HCT116 (cell line): ENCODE results near the gene RTL1. TPM values are rescaled to one million over a fixed set of nuclear protein-coding genes. Genes with fewer than 3 reads are reported as not detected.

ENCODE experiments used
- ATAC-seq: fragments of 200-7000 bp; cut with Tn5 transposase; 2 replicates; pipeline ENCODE4 v1.9.1; 2020; ENCODE audit warnings: mild to moderate bottlenecking, moderate library complexity
- BruUV-seq: library from RNA; stranded (reverse); fragments of 400-500 nt; replicated peaks from 2 replicates; lab custom pipeline; 2021; lab: Mats Ljungman, UMichigan
- CTCF ChIA-PET: fragments of 300-600 bp; sonication (Branson Sonifier 250); formaldehyde crosslinking; loops from one replicate; lab custom pipeline; 2021; ENCODE audit warnings: antibody characterized with exemption; lab: Charles Lee
- POLR2A ChIA-PET: fragments of 300-600, 350-600 bp; sonication (Branson Sonifier 250); formaldehyde crosslinking; loops from one replicate; lab custom pipeline; 2021; ENCODE audit warnings: antibody characterized with exemption; lab: Charles Lee
- RAD21 ChIA-PET, 2 experiments: fragments of 300-600 bp; sonication (Branson Sonifier 250); formaldehyde crosslinking; loops; one replicate each; lab custom pipeline; 2023; ENCODE audit warnings: low total read pairs in 2 of 2; ENCODE audit not compliant: uncharacterized antibody in 2 of 2, unreplicated experiment in 2 of 2, low non-redundant PET in 1 of 2; lab: Charles Lee
- DNase-seq: peaks from one replicate; pipeline ENCODE4 v3.0.0-alpha.2; 2010; ENCODE audit warnings: low read depth, low spot score
- H2AFZ ChIP-seq: fragments of 200-600 bp; shearing (Covaris generic), sonication (generic); 2 replicates; pipeline ENCODE4 v1.6.1; 2017; ENCODE audit warnings: low read depth, mixed run types, mixed read lengths, antibody characterized with exemption, low read length; ENCODE audit not compliant: poor library complexity, severe bottlenecking
- H3K27ac ChIP-seq: 2 replicates; pipeline ENCODE4 v1.5.1; 2012; ENCODE audit warnings: low read depth, low read length
- H3K27me3 ChIP-seq: fragments of 200-600 bp; sonication (generic); 2 replicates; pipeline ENCODE4 v1.6.1; 2016; ENCODE audit warnings: mixed run types, low read length, mixed read lengths; ENCODE audit not compliant: insufficient read depth
- H3K36me3 ChIP-seq, 2 experiments: fragments of 200-500 bp in 1 of 2; fragments of 200-600 bp in 1 of 2; sonication (Bioruptor generic) in 1 of 2; sonication (generic) in 1 of 2; 2 replicates each; pipeline versions ENCODE4 v1.5.1 to v1.6.1; 2014 to 2016; ENCODE audit warnings: low read length in 2 of 2, inconsistent platforms in 1 of 2, mixed read lengths in 1 of 2, mixed run types in 1 of 2; ENCODE audit not compliant: insufficient read depth in 2 of 2, control insufficient read depth in 1 of 2
- H3K4me1 ChIP-seq, 2 experiments: fragments of 200-600 bp in 1 of 2; sonication (generic) in 1 of 2; 2 replicates each; pipeline versions ENCODE4 v1.5.1 to v1.6.1; 2012 to 2017; ENCODE audit warnings: low read length in 2 of 2, inconsistent platforms in 1 of 2, mild to moderate bottlenecking in 1 of 2, mixed read lengths in 1 of 2, mixed run types in 1 of 2, moderate library complexity in 1 of 2; ENCODE audit not compliant: insufficient read depth in 2 of 2, control insufficient read depth in 1 of 2
- H3K4me2 ChIP-seq: fragments of 200-600 bp; sonication (generic); 2 replicates; pipeline ENCODE4 v1.6.1; 2017; ENCODE audit warnings: mixed run types, low read length, mixed read lengths
- H3K4me3 ChIP-seq, 2 experiments: fragments of 200-600 bp in 1 of 2; sonication (generic) in 1 of 2; replicated peaks in 1 of 2; 2 replicates each; pipeline ENCODE4 v1.5.1; 2011 to 2016; ENCODE audit warnings: low read length in 2 of 2, control low read depth in 1 of 2, low read depth in 1 of 2, mild to moderate bottlenecking in 1 of 2, mixed read lengths in 1 of 2, mixed run types in 1 of 2
- H3K79me2 ChIP-seq: fragments of 200-600 bp; sonication (generic); 2 replicates; pipeline ENCODE4 v1.6.1; 2017; ENCODE audit warnings: mild to moderate bottlenecking, mixed run types, low read length, moderate library complexity, mixed read lengths; ENCODE audit not compliant: insufficient read depth
- H3K9ac ChIP-seq: fragments of 200-600 bp; sonication (generic); 2 replicates; pipeline ENCODE4 v1.6.1; 2016; ENCODE audit warnings: low read length, mixed read lengths
- H3K9me2 ChIP-seq: fragments of 200-600 bp; sonication (generic), shearing (Covaris generic); 2 replicates; pipeline ENCODE4 v1.6.1; 2017; ENCODE audit warnings: mixed run types, mild to moderate bottlenecking, moderate library complexity; ENCODE audit not compliant: insufficient read depth
- H3K9me3 ChIP-seq, 2 experiments: fragments of 200-500 bp in 1 of 2; fragments of 200-600 bp in 1 of 2; sonication (Bioruptor generic) in 1 of 2; sonication (generic) in 1 of 2; 2 replicates each; pipeline ENCODE4 v1.6.1; 2014 to 2017; ENCODE audit warnings: low read length in 2 of 2, mixed read lengths in 2 of 2, inconsistent platforms in 1 of 2, low read depth in 1 of 2, mild to moderate bottlenecking in 1 of 2, mixed run types in 1 of 2, moderate library complexity in 1 of 2; ENCODE audit not compliant: control insufficient read depth in 1 of 2, insufficient read depth in 1 of 2
- H4K20me1 ChIP-seq: fragments of 200-600 bp; sonication (generic), shearing (Covaris generic); 2 replicates; pipeline ENCODE4 v1.6.1; 2017; ENCODE audit warnings: mixed run types, mild to moderate bottlenecking, moderate library complexity; ENCODE audit not compliant: insufficient read depth
- CBX3 ChIP-seq: IDR thresholded peaks from 2 replicates; pipeline ENCODE4 v1.6.1; 2012; ENCODE audit warnings: low read depth
- CEBPB ChIP-seq: IDR thresholded peaks from 2 replicates; pipeline ENCODE4 v1.6.1; 2012; ENCODE audit warnings: low read depth
- EGR1 ChIP-seq: IDR thresholded peaks from 2 replicates; pipeline ENCODE4 v1.6.1; 2012; ENCODE audit warnings: low read depth
- ELF1 ChIP-seq: IDR thresholded peaks from 2 replicates; pipeline ENCODE4 v1.6.1; 2012; ENCODE audit warnings: low read depth, borderline replicate concordance
- EZH2 ChIP-seq: fragments of 200-600 bp; sonication (generic); IDR thresholded peaks from 2 replicates; pipeline ENCODE4 v1.6.1; 2017; ENCODE audit warnings: antibody characterized with exemption, mixed run types
- EZH2phosphoT487 ChIP-seq: fragments of 200-600 bp; IDR thresholded peaks from 2 replicates; pipeline ENCODE4 v1.6.1; 2018; ENCODE audit warnings: antibody characterized with exemption, borderline replicate concordance
- FOSL1 ChIP-seq: IDR thresholded peaks from 2 replicates; pipeline ENCODE4 v1.6.1; 2012; ENCODE audit warnings: low read depth
- JUND ChIP-seq: IDR thresholded peaks from 2 replicates; pipeline ENCODE4 v1.6.1; 2012
- POLR2A ChIP-seq: IDR thresholded peaks from 2 replicates; pipeline ENCODE4 v1.7.0; 2011; ENCODE audit warnings: borderline replicate concordance; ENCODE audit not compliant: insufficient read depth, insufficient read length; ENCODE audit errors: extremely low read depth
- POLR2AphosphoS5 ChIP-seq: IDR thresholded peaks from 2 replicates; pipeline ENCODE4 v1.6.1; 2011; ENCODE audit warnings: mild to moderate bottlenecking, low read depth, low read length, moderate library complexity
- SIN3A ChIP-seq: IDR thresholded peaks from 2 replicates; pipeline ENCODE4 v1.6.1; 2012; ENCODE audit warnings: low read depth
- SP1 ChIP-seq: IDR thresholded peaks from 2 replicates; pipeline ENCODE4 v1.6.1; 2012; ENCODE audit warnings: low read depth
- SRF ChIP-seq: IDR thresholded peaks from 2 replicates; pipeline ENCODE4 v1.6.1; 2012; ENCODE audit warnings: low read depth
- TCF7L2 ChIP-seq: IDR thresholded peaks from 2 replicates; pipeline ENCODE4 v1.7.0; 2011; ENCODE audit warnings: borderline replicate concordance, inconsistent platforms; ENCODE audit not compliant: insufficient read depth, insufficient read length; ENCODE audit errors: extremely low read depth
- YY1 ChIP-seq: IDR thresholded peaks from 2 replicates; pipeline ENCODE4 v1.6.1; 2011; ENCODE audit warnings: low read length, low read depth, moderate library complexity, mild to moderate bottlenecking; ENCODE audit not compliant: insufficient replicate concordance; ENCODE audit errors: extremely low read depth
- ZFX ChIP-seq: fragments of 450-650 bp; IDR thresholded peaks from 2 replicates; pipeline ENCODE4 v1.6.1; 2017
- ZNF274 ChIP-seq: fragments of 200-500 bp; sonication (Bioruptor generic); IDR thresholded peaks from 2 replicates; pipeline ENCODE4 v1.6.1; 2014; ENCODE audit warnings: mild to moderate bottlenecking, low read depth, low read length, inconsistent platforms
- intact Hi-C: fragments of 100-400 bp; cut with micrococcal nuclease; formaldehyde crosslinking; loops from 2 replicates; pipeline ENCODE4 v1.10.0; 2022
- total RNA-seq: library from RNA; stranded (reverse); gene quantifications from one replicate; pipeline ENCODE4 v1.2.1, GENCODE V29; 2021; ENCODE audit not compliant: unreplicated experiment
- TF ChIP-seq, protein P1 (sequence below): IDR thresholded peaks from 2 replicates; pipeline ENCODE4 v1.6.1; 2011; ENCODE audit warnings: mild to moderate bottlenecking, low read length, moderate library complexity; ENCODE audit not compliant: insufficient replicate concordance; ENCODE audit errors: extremely low read depth
- TF ChIP-seq, protein P2 (sequence below): IDR thresholded peaks from 2 replicates; pipeline ENCODE4 v1.6.1; 2012

RTL1 gene
- total RNA-seq, 1 experiment from 2014 or later = not detected

DNA sequence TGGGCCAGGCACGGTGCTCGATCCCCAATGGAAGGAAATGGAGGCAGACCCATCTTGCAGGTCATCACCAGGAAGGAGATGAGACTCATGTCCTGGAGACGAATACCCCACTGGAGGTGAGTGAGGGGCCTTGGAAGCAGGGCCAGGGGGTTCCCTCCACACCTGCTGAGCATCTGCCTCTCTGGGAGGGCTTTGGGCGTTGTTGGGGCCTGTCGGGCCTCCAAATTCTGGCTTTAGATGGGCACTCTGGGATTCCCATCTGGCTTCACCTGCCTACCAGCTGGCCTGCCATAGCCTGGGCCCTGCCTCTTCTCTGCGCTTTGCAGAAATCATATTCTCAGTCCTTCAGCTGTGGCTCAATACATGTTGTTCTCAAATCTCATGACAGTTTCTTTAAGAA lies 13.9 kb downstream of the RTL1 start:
- Histone ChIP-seq H3K27me3 (no peaks in the 10 kb centered on the region), H3K9ac (no peak overlapping the region)

DNA sequence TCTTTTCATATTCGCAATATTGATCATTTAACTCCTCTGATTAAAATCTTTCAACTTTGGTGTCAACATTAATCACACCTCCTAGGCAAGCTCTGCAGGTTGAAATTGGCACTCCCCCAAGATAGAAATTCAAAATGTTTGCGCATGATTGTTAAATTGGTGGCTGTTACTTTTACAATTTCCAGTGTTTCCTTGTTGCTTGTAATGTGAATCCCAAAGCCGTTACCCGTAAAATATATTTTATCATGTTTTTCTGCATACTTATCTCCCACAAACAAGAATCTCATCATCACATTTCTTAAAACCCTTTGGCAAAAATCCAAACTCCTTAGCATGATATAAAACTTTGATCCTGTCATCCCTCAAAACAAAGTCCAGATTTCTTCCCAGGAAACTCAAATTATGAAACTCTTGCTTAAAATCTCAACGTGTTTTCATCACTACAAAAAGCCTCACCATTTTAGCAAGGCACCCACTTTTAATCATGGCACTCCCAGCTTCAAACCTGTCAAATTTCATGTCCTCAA lies 14.7 kb downstream of the RTL1 start:
- ATAC-seq (no peak), DNase-seq (no peak)
- Histone ChIP-seq H3K4me3 (no peak overlapping the region), H3K9me3 (no peaks in the 10 kb centered on the region), H3K9ac (no peak overlapping the region), H3K9me2 (no peaks in the 10 kb centered on the region), H3K27me3 (no peaks in the 10 kb centered on the region), H3K4me2 (no peak overlapping the region), H3K36me3 (no peaks in the 10 kb centered on the region), H3K4me1 (no peaks in the 10 kb centered on the region), H3K27ac (no peak overlapping the region), H2AFZ (no peak overlapping the region), H3K79me2 (no peaks in the 10 kb centered on the region), H4K20me1 (no peaks in the 10 kb centered on the region)
- CTCF ChIA-PET = no interaction called here
- RAD21 ChIA-PET = no interaction called here
- intact Hi-C loops = no loop called here
- no TSS peak for BruUV-seq
- POLR2A ChIA-PET = no interaction called here
- TF ChIP-seq ELF1 (no peak), POLR2AphosphoS5 (no peak), CEBPB (no peak), SIN3A (no peak), EZH2phosphoT487 (no peak), FOSL1 (no peak), SRF (no peak), JUND (no peak), SP1 (no peak), ZNF274 (no peak), ZFX (no peak), YY1 (no peak), CBX3 (no peak), POLR2A (no peak)
- TF ChIP-seq, protein P1, sequence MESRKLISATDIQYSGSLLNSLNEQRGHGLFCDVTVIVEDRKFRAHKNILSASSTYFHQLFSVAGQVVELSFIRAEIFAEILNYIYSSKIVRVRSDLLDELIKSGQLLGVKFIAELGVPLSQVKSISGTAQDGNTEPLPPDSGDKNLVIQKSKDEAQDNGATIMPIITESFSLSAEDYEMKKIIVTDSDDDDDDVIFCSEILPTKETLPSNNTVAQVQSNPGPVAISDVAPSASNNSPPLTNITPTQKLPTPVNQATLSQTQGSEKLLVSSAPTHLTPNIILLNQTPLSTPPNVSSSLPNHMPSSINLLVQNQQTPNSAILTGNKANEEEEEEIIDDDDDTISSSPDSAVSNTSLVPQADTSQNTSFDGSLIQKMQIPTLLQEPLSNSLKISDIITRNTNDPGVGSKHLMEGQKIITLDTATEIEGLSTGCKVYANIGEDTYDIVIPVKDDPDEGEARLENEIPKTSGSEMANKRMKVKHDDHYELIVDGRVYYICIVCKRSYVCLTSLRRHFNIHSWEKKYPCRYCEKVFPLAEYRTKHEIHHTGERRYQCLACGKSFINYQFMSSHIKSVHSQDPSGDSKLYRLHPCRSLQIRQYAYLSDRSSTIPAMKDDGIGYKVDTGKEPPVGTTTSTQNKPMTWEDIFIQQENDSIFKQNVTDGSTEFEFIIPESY = no peak

More for the DNA sequence above, 13.9 kb downstream of the RTL1 start:
- TF ChIP-seq EGR1 = no peak
- no peak for TF ChIP-seq EZH2phosphoT487
- TF ChIP-seq CBX3 = no peak
- no peak for TF ChIP-seq YY1
- no peak for TF ChIP-seq JUND
- TF ChIP-seq ZNF274 = no peak
- no peak for TF ChIP-seq EZH2
- no peak for TF ChIP-seq POLR2AphosphoS5
- no peak for TF ChIP-seq ZFX
- TF ChIP-seq, protein P2, sequence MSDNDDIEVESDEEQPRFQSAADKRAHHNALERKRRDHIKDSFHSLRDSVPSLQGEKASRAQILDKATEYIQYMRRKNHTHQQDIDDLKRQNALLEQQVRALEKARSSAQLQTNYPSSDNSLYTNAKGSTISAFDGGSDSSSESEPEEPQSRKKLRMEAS = no peak
- no peak for TF ChIP-seq ELF1
- TF ChIP-seq SIN3A = no peak
- TF ChIP-seq SP1 = no peak
- no peak for TF ChIP-seq POLR2A
- TF ChIP-seq TCF7L2 = no peak
- no peak for TF ChIP-seq SRF
- Histone ChIP-seq H2AFZ (no peak overlapping the region), H3K4me1 (no peaks in the 10 kb centered on the region), H3K4me2 (no peak overlapping the region), H3K27ac (no peak overlapping the region), H3K9me2 (no peaks in the 10 kb centered on the region), H3K9me3 (no peaks in the 10 kb centered on the region), H3K4me3 (no peak overlapping the region), H3K79me2 (no peaks in the 10 kb centered on the region), H3K36me3 (no peaks in the 10 kb centered on the region), H4K20me1 (no peaks in the 10 kb centered on the region)
- ChIA-PET RAD21 (no interaction called here), CTCF (interaction anchor here (0.7 to 1.5 kb wide), 2 partner anchors 10 to 48 kb away, joined by 3 read pairs; no protein-coding TSS in a partner anchor), POLR2A (interaction anchor here (0.6 kb wide), 1 partner anchor 34 kb away, joined by 3 read pairs; no protein-coding TSS in a partner anchor)
- BruUV-seq = no TSS peak
- ATAC-seq = no peak
- intact Hi-C loops = no loop called here
- DNase-seq = no peak
